GM21576 (cell line): ENCODE data around the gene ACTA2.

Experiments
- ATAC-seq: cut with Tn5 transposase; IDR thresholded peaks from one replicate; pipeline ENCODE4 v1.9.1; 2021; ENCODE audit warnings: mild to moderate bottlenecking, moderate library complexity; ENCODE audit not compliant: unreplicated experiment

The ACTA2 gene

GRCh38 chr10:88982366-88982765 lies 29.8 kb upstream of the ACTA2 start:
- ATAC-seq: no peak

- ATAC-seq: no peak
Measured at GRCh38 chr10:88981435-88981834, 28.9 kb upstream of the ACTA2 start.

GRCh38 chr10:88980800-88981199 lies 28.2 kb upstream of the ACTA2 start:
- no peak for ATAC-seq

- no peak for ATAC-seq
Measured at GRCh38 chr10:88980247-88980646, 27.7 kb upstream of the ACTA2 start.

DNA sequence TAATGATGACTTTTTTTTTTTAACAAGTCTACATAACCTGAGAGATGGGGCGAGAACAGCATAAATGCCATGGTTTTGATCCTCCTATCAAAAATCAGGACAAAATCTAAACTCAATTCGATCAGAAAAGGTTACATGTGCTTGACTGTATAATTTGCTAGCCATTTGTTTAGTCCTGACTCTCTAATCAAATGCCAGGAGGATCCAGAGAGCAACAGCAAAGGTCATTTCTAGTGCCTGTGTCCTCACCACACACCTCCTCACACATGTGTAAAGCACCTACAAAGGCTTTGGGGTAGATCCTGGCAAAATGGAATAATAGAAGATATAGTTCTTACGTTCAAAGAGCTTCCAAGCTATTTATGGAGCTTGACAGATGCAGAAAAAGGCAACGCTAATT lies 27.0 kb upstream of the ACTA2 start:
- no peak for ATAC-seq

GRCh38 chr10:88979153-88979562 lies 26.6 kb upstream of the ACTA2 start:
- no peak for ATAC-seq

DNA sequence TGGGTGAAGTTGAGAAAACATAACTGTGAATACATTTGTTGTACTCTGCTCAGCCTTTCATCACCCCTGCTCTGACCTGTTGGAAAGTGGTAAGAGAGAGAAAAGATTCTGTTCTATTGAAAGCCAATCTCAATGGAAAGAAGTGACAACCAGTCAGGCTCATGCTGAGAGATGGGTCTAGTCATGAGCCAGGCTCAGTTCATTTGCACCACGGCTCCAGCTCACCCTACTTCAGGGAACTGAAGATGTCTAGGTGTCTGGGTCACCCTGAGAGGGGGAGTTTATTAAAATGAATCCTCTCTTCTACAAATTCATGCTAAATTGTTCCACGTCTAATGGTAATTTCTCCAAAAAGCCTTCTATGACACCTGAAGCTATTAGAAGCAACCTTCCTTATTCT lies 25.9 kb upstream of the ACTA2 start:
- ATAC-seq: no peak

- no peak for ATAC-seq
Measured at GRCh38 chr10:88975377-88975720, 22.8 kb upstream of the ACTA2 start.

- ATAC-seq: no peak
Measured at GRCh38 chr10:88974446-88975376, 22.1 kb upstream of the ACTA2 start.

DNA sequence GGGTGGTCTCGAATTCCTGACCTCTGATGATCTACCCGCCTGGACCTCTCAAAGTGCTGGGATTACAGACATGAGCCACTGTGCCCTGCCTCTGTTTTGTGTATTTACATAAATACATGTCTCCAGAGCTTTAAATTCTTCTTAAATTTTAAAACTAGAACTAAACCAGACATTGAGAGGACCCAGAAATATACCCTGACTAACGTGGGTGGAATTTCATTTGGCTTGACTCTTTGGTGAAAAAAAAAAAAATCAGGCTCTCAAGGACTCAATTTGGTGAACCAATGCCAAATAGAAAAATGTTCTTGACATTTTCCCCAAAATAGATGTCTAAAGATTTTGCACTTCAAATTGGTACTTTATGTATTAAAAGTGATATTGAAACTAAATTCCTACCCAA lies 21.4 kb upstream of the ACTA2 start:
- ATAC-seq: no peak

GRCh38 chr10:88971221-88972061 lies 18.9 kb upstream of the ACTA2 start:
- no peak for ATAC-seq

GRCh38 chr10:88968391-88968790 lies 15.8 kb upstream of the ACTA2 start:
- ATAC-seq: no peak

- no peak for ATAC-seq
Measured at GRCh38 chr10:88966797-88967196, 14.2 kb upstream of the ACTA2 start.

- no peak for ATAC-seq
Measured at GRCh38 chr10:88964869-88965415, 12.4 kb upstream of the ACTA2 start.

DNA sequence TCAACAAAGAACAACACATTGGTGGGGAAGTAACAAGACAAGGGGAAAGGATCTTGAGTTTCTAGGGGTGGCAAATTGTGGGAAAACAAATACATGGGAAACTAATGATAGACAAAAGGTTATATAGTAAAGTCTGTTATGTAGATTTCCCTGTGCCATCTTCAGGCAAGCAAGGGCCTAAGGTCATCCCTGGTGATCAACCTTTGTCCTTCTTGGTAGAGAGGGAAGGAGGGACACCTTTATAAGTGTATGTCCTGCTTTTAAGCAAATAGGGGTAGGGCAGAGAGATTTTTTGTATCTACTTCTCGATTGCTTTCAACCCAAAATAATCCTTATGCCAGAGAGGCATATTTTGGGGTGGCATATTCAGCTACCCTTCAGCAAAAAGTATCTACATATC lies 11.8 kb upstream of the ACTA2 start:
- ATAC-seq: no peak

- ATAC-seq: no peak
Measured at GRCh38 chr10:88963318-88963717, 10.7 kb upstream of the ACTA2 start.

DNA sequence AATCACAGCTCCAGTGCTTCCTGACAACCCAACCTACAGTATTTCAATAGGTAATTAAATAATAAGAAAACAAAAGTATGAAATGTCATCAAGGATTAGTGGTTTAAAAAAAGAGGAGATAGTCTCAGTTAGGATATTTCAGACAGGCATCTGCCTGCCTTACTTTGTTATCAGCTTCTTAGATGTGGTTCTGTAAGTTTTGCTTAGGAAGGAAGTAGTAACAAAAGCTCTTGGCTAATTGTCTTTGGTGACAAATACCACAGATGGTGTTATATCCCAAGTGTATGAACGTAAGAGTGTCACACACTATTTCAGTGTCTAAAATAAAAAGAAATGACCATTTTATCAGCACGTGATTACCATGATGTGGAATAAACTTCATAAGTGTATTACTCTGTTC lies 9.8 kb upstream of the ACTA2 start:
- no peak for ATAC-seq

DNA sequence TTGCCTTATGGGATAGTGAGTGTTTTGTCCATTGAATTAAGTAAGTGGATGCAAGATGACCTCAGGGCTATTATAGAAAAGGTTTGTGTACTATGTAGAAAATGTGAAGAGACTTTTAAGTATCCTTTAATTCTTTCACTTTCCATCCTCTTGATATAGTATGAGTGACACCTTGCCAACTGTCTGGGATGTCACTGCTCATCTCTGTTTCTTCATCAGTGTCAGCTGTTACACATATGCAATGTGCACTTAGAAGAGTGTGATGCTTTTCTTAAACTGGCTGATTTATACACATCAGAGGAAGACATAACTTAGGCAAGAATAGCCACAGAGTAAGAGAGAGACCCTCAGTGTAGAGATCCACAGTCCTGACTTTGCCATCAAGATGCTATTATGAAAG lies 8.7 kb upstream of the ACTA2 start:
- no peak for ATAC-seq

- no peak for ATAC-seq
Measured at GRCh38 chr10:88960802-88961201, 8.2 kb upstream of the ACTA2 start.

GRCh38 chr10:88958721-88959120 lies 6.1 kb upstream of the ACTA2 start:
- ATAC-seq: no peak

DNA sequence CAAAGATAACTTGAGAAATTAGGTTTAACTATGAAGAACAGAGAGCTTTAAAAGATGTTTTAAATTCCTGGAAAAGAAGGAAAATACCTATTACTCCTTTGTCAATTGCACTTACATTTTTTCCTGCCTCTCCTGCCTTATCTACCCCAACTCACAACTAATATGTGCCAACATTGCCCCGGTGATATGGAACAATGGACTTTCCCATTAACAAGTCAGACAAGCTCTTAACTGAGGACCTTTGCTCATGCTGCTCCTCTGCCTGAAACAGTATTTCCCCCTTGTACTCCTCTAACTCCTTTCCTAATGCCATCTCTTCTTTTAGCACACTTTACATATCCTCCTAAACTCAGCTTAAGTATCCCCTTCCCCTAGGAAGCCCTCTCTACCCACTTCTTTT lies 4.8 kb upstream of the ACTA2 start:
- ATAC-seq: no peak
